ENCODE results near the gene POU2AF2.

The POU2AF2 gene

DNA sequence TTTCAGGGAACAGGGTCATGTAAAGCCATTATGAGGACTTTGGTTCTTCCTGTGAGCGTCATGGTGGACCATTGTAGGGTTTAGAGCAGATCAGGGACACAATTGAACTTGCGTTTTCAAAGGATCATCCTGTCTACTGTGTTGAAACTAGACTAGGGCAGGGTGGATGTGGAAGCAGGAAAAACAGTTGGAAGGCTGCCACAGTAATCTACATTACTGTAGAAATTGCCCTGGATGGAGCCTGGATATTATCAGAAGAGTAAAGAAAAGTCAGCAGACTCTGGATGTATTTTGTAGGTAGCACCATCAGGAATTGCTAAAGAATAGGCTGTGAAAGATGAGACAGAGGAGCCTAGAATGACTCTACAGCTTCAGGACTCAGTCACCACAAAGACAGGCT, 5.4 kb downstream of the POU2AF2 start:
- TF ChIP-seq EZH2phosphoT487 (IDR thresholded peaks at IDR 0.05; ENCODE audit: borderline replicate concordance, low read length): no peak
- TF ChIP-seq, protein P1, sequence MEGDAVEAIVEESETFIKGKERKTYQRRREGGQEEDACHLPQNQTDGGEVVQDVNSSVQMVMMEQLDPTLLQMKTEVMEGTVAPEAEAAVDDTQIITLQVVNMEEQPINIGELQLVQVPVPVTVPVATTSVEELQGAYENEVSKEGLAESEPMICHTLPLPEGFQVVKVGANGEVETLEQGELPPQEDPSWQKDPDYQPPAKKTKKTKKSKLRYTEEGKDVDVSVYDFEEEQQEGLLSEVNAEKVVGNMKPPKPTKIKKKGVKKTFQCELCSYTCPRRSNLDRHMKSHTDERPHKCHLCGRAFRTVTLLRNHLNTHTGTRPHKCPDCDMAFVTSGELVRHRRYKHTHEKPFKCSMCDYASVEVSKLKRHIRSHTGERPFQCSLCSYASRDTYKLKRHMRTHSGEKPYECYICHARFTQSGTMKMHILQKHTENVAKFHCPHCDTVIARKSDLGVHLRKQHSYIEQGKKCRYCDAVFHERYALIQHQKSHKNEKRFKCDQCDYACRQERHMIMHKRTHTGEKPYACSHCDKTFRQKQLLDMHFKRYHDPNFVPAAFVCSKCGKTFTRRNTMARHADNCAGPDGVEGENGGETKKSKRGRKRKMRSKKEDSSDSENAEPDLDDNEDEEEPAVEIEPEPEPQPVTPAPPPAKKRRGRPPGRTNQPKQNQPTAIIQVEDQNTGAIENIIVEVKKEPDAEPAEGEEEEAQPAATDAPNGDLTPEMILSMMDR (IDR thresholded peaks at IDR 0.05; ENCODE audit: low read depth, low read length, poor library complexity, severe bottlenecking): no peak
- no peaks in the 10 kb centered on the region for H3K79me2 ChIP-seq (ENCODE audit: control insufficient read depth, low read length)
- H3K4me2 ChIP-seq (ENCODE audit: low read length): no peak overlapping the region
- no peaks in the 10 kb centered on the region for H3K9me2 ChIP-seq (replicated peaks; ENCODE audit: control insufficient read depth, low read length)
- H4K20me1 ChIP-seq (ENCODE audit: control insufficient read depth, insufficient read depth, low read depth, low read length): no peaks in the 10 kb centered on the region
- H3K36me3 ChIP-seq (ENCODE audit: control insufficient read depth, low read length): no peaks in the 10 kb centered on the region
- no peak overlapping the region for H3K4me3 ChIP-seq (ENCODE audit: low read length)
- H3K9me3 ChIP-seq (ENCODE audit: control insufficient read depth, insufficient read depth, low read length): no peaks in the 10 kb centered on the region
- no peak overlapping the region for H3K27ac ChIP-seq (ENCODE audit: low read depth, low read length)
- H3F3A ChIP-seq (ENCODE audit: control insufficient read depth, insufficient read depth): no peaks in the 10 kb centered on the region
- peaks cover 23% of the 10 kb centered on the region for H3K4me1 ChIP-seq (ENCODE audit: control insufficient read depth, low read length)
- H3K27me3 ChIP-seq (ENCODE audit: control insufficient read depth, low read length): no peaks in the 10 kb centered on the region

GRCh38 chr11:111253131-111253530, 7.6 kb downstream of the POU2AF2 start:
- Histone ChIP-seq H3K9me2 (replicated peaks; ENCODE audit: control insufficient read depth, low read length) (no peaks in the 10 kb centered on the region), H3K79me2 (ENCODE audit: control insufficient read depth, low read length) (no peaks in the 10 kb centered on the region), H3K27ac (ENCODE audit: low read depth, low read length) (no peak overlapping the region), H3K4me1 (ENCODE audit: control insufficient read depth, low read length) (peaks cover 8% of the 10 kb centered on the region; the same call in 1 of the 2 replicates), H4K20me1 (ENCODE audit: control insufficient read depth, insufficient read depth, low read depth, low read length) (no peaks in the 10 kb centered on the region), H3K4me2 (ENCODE audit: low read length) (no peak overlapping the region), H3K27me3 (ENCODE audit: control insufficient read depth, low read length) (no peaks in the 10 kb centered on the region), H3K9me3 (ENCODE audit: control insufficient read depth, insufficient read depth, low read length) (no peaks in the 10 kb centered on the region), H3F3A (ENCODE audit: control insufficient read depth, insufficient read depth) (no peaks in the 10 kb centered on the region), H3K36me3 (ENCODE audit: control insufficient read depth, low read length) (no peaks in the 10 kb centered on the region), H3K4me3 (ENCODE audit: low read length) (no peak overlapping the region)
- no peak for TF ChIP-seq EZH2phosphoT487 (IDR thresholded peaks at IDR 0.05; ENCODE audit: borderline replicate concordance, low read length)
- TF ChIP-seq, protein P1 (IDR thresholded peaks at IDR 0.05; ENCODE audit: low read depth, low read length, poor library complexity, severe bottlenecking): no peak

- Histone ChIP-seq H3K9me3 (ENCODE audit: control insufficient read depth, insufficient read depth, low read length) (no peaks in the 10 kb centered on the region), H3K79me2 (ENCODE audit: control insufficient read depth, low read length) (no peaks in the 10 kb centered on the region), H3K36me3 (ENCODE audit: control insufficient read depth, low read length) (no peaks in the 10 kb centered on the region), H3K9me2 (replicated peaks; ENCODE audit: control insufficient read depth, low read length) (no peaks in the 10 kb centered on the region), H3K4me2 (ENCODE audit: low read length) (no peak overlapping the region), H3F3A (ENCODE audit: control insufficient read depth, insufficient read depth) (no peaks in the 10 kb centered on the region), H3K4me1 (ENCODE audit: control insufficient read depth, low read length) (peaks cover 6% of the 10 kb centered on the region; the same call in 1 of the 2 replicates), H4K20me1 (ENCODE audit: control insufficient read depth, insufficient read depth, low read depth, low read length) (no peaks in the 10 kb centered on the region), H3K27ac (ENCODE audit: low read depth, low read length) (no peak overlapping the region), H3K4me3 (ENCODE audit: low read length) (no peak overlapping the region), H3K27me3 (ENCODE audit: control insufficient read depth, low read length) (no peaks in the 10 kb centered on the region)
- TF ChIP-seq, protein P1 (IDR thresholded peaks at IDR 0.05; ENCODE audit: low read depth, low read length, poor library complexity, severe bottlenecking): no peak
- no peak for TF ChIP-seq EZH2phosphoT487 (IDR thresholded peaks at IDR 0.05; ENCODE audit: borderline replicate concordance, low read length)
Measured at GRCh38 chr11:111253630-111254029, 8.1 kb downstream of the POU2AF2 start.
